NOMO-1 treated with dmso at 0.1 percent for 144 hours (cell line): ENCODE data around the gene KRT15.

Experiments
- DNase-seq: peaks from one replicate; lab custom pipeline; 2025; ENCODE audit not compliant: unreplicated experiment; lab: John Stamatoyannopoulos, UW

KRT15 gene

GRCh38 chr17:41484920-41485904 is 33.5 kb downstream of the KRT15 start:
- DNase-seq: no peak

GRCh38 chr17:41483991-41484826 is 34.5 kb downstream of the KRT15 start:
- no peak for DNase-seq

DNA sequence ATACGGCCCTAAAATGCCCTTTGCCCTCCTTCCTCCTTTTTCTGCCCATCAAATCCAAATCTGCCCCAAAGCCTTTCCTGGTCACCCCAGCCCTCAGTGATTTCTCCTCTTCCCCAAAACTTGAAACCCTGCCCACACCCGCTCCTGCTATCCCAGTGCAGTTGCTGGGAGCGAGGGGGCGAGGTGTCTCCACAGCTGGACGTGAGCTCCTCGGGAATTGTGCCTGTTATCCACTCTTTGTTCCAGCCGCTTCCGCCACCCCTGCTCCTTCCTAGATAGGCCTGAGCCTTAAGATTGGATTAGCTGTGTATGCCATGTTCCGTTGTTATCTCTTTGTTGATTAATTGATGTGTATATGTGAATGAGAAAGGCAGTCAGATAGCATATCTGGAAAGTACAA is 35.2 kb downstream of the KRT15 start:
- no peak for DNase-seq

DNA sequence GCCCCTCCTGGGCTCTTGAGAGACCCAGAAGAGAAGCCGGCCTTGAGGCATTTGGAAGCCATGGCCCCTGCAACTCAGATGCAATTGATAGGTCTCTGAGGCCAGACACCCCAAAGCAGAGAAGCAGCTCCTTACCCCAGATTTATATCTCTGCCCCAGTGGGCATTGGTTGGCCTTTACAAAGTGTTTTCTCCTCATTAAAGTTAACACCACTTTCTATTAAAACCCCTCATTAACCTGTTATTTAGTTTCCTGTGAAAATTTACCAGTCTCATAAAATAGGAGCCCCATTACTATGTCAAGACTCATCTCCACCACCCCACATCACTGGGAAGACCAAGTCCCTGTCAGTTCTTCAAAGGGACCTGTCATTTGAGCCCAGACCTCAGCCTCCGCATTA is 37.7 kb downstream of the KRT15 start, which contains the start of gene KRT35:
KRT35 (minus strand) TSS at position 116 of the 400 bp plus-strand sequence; CDS start at position 62, 54 bp downstream.
- no peak for DNase-seq

- DNase-seq: no peak
These were observed 38.1 kb downstream of the KRT15 start for GRCh38 chr17:41480581-41480980.

- DNase-seq: peak; percentile 13
These were observed 38.6 kb downstream of the KRT15 start for GRCh38 chr17:41480136-41480535.

- DNase-seq: no peak
These were observed 40.5 kb downstream of the KRT15 start for GRCh38 chr17:41478237-41478636.

DNA sequence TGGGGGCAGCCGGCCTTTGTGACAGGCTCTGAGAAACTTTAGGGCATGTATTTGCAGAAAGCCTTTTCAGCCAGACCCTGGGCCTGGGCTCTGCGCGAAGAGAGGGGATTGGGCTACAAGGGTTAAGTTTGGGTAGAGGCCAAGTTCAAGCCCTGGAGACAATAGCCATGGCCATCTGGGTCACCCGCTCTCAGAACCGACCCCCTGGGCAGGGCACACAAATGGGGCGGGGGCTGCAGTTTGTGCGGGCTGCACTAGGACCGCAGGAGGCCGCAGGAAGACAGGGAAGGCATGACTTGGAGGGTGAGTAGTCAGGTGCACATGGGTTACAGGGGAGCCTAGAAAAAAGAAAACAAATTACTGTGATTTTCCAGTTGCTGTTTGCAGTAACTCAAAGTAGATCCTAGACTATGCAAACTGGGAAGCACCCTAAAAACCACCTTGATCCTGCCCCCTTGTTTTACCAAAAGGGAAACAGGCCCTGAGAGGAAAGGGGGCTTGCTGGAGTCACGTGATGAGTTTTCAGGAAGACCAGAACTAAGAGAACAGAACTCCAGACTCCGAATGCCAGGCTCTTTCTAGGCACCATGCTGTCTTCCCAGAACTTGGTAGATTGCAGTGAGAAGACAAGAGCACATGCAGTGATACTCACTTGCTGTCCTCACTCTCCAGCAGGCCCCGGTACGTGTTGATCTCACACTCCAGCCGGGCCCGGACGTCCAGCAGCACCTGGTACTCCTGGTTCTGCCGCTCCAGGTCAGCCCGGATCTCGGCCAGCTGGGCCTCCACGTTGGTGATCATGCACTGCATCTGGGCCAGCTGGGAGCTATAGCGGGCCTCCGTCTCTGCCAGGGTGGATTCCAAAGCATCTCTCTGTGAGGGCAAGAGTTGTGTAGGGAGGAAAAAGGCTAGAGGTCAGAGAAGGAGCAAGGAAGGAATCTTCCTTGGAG is 41.5 kb downstream of the KRT15 start:
- DNase-seq: no peak

DNA sequence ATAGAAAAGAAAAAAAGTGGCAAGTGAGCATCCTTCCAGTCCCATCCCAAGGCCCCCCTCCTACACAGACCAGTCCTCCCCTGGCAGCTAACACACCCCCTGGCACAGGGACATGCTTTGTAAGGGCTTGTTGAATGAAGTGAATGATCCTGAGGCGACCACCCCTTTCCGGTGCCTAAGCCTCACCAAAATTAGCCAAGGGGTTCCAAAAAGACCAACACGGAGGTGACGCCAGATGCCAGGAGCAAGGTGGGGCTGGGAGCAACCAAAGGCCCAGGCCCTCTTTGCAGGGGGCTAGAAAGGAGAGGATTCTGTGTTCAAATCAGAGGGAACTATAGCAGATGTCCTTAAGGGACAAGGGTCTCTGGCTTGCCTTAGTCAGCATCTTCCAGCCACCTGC is 43.3 kb downstream of the KRT15 start:
- DNase-seq: no peak

GRCh38 chr17:41474863-41475262 is 43.8 kb downstream of the KRT15 start:
- no peak for DNase-seq

- DNase-seq: no peak
These were observed 50.3 kb downstream of the KRT15 start for GRCh38 chr17:41468346-41468745.

DNA sequence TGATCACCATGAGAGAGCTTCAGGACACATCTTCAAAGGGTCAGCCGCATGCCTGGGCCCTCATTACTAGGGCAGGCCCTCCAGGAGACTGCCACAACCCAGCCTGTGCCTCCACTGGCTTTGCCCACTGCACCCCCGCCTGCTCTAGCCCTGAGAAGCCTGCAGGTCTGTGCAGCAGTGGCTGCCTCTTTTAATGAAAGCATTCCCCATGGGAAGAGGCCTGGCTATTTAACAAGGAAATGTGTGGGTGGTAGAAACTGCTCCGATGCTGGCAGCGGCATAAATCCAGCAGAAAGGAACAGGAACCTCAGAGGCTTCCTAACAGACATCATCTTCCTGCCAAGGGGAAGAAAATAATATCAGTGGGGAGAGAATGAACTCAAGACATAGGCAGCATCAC is 51.1 kb downstream of the KRT15 start:
- DNase-seq: no peak

DNA sequence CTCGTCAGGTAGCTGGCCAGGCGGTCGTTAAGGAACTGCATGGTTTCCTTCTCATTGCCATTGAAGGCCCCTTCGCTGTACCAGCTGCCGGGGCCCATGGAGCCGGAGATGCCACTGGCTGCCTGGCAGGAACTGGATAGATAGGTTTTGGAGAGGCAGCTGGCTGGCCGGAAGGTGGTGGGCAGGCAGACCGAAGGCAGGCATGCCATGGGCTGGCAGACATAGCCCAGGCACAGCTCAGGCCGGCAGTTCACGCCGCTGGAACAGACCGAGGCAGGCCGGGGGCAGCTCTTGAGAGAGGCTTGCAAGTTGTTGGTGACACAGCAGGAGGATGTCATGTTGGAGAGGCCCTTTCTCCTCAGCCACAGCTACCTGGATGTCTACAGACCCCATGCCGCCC is 51.7 kb downstream of the KRT15 start, which contains the start of gene KRT32:
KRT32 (minus strand) TSS at position 399 of the 400 bp plus-strand sequence; CDS start at position 338, 61 bp downstream.
- no peak for DNase-seq

- DNase-seq: no peak
These were observed 54.0 kb downstream of the KRT15 start for GRCh38 chr17:41464682-41465081.

DNA sequence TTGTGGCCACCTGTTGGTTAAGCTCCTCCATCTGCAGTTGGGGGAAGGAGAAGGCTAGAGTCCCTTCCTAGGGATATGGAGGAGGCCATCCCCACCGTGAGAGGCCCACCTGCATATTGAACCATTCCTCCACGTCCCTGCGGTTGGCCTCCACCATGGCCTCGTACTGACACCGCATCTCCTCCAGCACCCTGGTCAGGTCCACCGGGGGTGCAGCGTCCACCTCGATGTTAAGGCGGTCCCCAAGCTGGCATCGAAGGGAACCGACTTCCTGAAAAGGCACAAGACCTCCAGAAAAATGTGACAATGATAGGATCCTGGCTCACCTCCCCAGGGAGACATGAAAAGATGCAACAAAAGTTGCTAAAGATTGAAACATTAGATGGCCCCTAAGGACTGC is 54.5 kb downstream of the KRT15 start:
- no peak for DNase-seq

DNA sequence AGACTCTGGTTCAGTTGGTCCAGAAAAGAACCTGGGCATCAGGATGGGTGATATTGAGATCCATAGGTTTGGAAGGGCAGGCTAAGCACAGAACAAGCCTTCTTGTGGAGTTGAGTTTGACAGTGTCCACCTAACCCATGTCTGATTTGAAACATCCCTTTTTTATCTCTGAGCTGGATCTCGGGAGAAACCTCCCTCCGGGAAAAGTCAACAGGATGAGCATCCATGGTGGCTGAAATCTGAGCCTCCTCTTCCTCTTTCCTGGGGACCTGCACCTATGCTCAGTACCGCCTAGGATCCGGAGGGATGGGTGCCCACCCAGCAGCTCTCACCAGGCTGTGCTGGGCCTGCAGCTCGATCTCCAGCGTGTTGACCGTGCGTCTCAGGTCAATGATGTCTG is 54.9 kb downstream of the KRT15 start:
- DNase-seq: no peak
